Neuron (in vitro differentiated cells): Measurements from ENCODE around the gene KIR2DL4.
"Not testable (repeated sequence)": the region's sequence is repeated elsewhere in the genome, so short reads cannot be mapped to it uniquely, and the experiment has no call there.

Experiments
- H2AFZ ChIP-seq: one replicate; pipeline ENCODE4 v1.6.1; 2013; ENCODE audit warnings: low read depth, mild to moderate bottlenecking, inconsistent platforms, low read length, moderate library complexity
- H3K27me3 ChIP-seq: one replicate; pipeline ENCODE4 v1.6.1; 2013; ENCODE audit warnings: low read length; ENCODE audit not compliant: insufficient read depth
- H3K36me3 ChIP-seq: one replicate; pipeline ENCODE4 v1.6.1; 2013; ENCODE audit warnings: low read length; ENCODE audit not compliant: insufficient read depth
- H3K4me1 ChIP-seq: one replicate; pipeline ENCODE4 v1.6.1; 2013; ENCODE audit warnings: low read length; ENCODE audit not compliant: insufficient read depth
- H3K4me3 ChIP-seq: 2 replicates; pipeline ENCODE4 v1.5.1; 2013; ENCODE audit warnings: mild to moderate bottlenecking, low read length, moderate library complexity
- H3K9me3 ChIP-seq: one replicate; pipeline ENCODE4 v1.6.1; 2013; ENCODE audit warnings: low read length

Gene KIR2DL4

DNA sequence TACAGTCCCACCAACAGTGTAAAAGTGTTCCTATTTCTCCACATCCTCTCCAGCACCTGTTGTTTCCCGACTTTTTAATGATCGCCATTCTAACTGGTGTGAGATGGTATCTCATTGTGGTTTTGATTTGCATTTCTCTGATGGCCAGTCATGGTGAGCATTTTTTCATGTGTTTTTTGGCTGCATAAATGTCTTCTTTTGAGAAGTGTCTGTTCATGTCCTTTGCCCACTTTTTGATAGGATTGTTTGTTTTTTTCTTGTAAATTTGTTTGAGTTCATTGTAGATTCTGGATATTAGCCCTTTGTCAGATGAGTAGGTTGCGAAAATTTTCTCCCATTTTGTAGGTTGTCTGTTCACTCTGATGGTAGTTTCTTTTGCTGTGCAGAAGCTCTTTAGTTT lies 60.0 kb downstream of the KIR2DL4 start:
- H3K4me1 ChIP-seq, H3K9me3 ChIP-seq, H3K36me3 ChIP-seq, H2AFZ ChIP-seq, H3K4me3 ChIP-seq, H3K27me3 ChIP-seq: not testable (repeated sequence)
